ENCODE results near the gene NME1.
A peak's percentile ranks its signal among the peaks of the same experiment; 100 is the strongest.
"Not testable (repeated sequence)": the region's sequence is repeated elsewhere in the genome, so short reads cannot be mapped to it uniquely, and the experiment has no call there.

Gene NME1

DNA sequence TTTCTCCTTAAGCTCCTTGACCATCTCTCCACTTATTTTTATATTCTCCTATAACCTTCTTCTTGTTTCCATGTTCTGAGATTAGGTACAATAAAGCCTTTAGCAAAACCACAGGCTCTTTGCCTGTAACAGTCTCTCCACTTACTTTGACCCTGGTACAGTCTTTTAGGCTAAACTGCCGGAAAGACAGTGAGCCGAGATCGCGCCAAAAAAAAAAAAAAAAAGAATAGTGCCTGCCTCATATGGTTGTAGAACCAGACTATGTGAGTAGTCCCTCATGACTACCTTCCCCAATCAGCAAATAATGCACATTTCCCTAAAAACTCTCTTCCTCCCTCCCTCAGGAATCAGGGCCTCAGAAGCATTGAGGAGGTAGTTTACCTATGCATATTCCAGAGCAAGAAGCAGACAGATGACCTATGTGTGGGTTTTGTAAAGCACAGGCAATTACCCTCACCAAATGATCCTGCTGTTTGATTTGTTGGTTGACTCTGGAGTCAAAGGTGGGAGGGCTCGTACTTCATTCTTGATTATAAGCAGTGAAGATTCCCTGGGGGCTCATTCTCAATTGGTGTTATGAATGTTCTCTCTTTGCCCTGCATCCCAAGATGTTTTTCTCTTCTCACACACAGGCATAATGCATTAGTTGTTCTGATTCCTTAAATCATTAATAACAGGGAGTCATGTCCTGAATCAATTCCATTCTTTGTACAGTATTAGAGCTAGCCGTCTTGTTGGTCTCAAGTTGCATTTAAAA, 8.9 kb upstream of the NME1 start:
- no peak for DNase-seq (ENCODE audit: low read depth)

DNA sequence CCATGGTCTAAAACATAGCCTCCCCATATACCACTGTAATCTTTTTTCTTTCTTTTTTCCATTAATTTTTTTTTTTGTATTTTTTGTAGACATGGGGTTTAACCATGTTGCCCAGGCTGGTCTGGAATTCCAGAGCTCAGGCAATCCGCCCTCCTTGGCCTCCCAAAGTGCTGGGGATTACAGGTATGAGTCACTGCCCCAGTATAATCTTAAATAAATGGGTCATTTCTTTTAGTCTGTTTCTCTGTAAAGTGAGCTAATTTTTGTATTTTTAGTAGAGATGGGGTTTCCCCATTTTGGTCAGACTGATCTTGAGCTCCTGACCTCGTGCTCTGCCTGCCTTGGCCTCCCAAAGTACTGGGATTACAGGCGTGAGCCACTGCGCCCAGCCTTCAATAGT, 5.7 kb upstream of the NME1 start:
- no peak for DNase-seq (ENCODE audit: low read depth)

DNA sequence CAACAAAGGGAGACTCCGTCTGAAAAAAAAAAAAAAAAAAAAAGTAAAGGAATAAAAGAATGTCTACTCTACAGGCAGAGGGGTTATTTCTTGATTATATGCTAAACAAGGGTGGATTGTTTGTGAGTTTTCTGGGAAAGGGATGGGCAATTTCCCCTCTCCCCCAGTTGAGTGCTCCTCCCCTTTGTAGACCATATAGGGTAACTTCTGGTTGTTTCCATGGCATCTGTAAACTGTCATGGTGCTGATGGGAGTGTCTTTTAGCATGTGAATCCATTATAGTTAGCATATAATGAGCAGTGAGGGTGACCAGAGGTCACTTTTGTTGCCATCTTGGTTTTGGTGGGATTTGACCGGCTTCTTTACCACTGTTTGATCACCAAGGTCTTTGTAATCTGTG, 4.2 kb upstream of the NME1 start:
- no peak for DNase-seq (ENCODE audit: low read depth)

DNA sequence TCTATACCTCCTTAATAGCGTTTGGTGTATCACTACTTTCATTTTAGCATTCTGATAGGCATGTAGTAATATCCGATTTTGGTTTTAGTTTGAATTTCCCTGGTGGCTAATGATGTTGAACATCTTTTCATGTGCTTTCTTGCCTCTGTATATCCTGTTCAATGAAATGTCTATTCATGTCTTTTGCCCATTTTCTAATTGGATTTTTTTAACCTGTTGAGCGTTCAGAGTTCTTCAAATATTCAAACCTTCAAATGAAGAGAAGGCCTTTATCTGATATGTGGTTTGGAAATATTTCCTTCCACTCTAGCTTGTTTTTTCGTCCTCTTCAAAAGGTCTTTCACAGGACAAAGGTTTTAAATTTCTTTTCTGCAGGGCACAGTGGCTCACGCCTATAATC, 2.4 kb upstream of the NME1 start:
- DNase-seq (ENCODE audit: low read depth) = no peak

DNA sequence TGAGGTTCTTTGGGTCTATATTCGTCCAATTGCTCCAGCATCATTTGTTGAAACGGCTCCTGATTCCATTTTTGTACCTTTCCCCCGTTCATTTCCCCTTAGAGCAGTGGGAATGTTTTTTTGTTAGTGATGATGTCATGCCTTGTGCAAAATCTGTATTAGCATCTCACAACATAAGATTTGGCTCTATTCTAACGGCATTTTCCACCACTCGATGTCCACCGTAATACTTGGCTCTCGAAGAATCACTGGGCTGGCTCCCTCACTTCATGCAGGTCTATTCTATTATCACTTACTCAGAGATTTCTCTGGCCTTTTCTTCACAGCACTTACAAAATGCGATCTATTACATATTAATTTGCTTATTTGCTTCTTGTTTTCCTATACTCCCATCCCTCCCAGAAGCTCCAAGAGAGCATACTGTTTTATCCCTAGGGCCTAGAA, 571 bp upstream of the NME1 start:
- no peak for DNase-seq (ENCODE audit: low read depth)

DNA sequence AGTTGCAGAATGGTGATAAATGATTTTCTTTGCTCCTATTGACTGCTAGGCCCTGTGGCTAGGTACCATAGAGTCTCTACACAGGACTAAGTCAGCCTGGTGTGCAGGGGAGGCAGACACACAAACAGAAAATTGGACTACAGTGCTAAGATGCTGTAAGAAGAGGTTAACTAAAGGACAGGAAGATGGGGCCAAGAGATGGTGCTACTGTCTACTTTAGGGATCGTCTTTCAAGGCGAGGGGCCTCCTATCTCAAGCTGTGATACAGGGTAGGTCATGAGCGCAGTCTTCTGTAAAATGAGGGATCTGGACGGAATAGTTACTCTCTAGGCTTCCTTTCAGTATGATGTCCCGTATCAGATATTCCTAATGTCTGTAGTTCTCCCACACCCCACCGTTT, 817 bp downstream of the NME1 start:
- DNase-seq (ENCODE audit: low read depth) = no peak

DNA sequence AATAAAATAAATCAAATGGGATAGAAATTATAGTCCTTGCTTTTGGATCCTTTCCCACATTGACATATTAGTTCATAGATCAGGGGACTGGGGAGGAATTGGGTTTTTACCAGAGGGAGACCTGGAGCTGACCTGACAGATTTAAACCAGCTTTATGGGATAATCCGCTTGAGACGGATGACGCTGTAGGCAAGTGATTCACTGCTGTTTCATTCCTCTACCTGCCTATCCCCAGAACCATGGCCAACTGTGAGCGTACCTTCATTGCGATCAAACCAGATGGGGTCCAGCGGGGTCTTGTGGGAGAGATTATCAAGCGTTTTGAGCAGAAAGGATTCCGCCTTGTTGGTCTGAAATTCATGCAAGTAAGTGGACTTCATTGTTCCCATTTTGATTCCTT, 2.1 kb downstream of the NME1 start:
- DNase-seq (ENCODE audit: low read depth) = no peak

DNA sequence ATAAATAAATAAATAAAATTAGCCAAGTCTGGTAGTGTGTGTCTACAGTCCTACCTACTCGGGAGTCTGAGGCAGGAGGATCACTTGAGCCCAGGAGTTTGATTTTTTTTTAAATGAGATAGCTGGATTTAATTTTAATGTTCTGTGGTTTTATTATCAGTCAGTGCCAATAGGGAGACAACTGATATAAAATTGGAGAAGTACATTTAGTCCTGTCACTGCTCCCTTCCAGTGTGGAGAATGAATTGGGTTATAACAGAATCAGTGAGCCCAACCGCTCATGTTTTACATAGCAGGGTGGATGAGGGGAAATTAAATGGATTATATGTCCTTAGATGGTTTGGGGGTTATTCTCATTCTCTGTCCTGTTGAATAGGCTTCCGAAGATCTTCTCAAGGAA, 6.2 kb downstream of the NME1 start:
- no peak for DNase-seq (ENCODE audit: low read depth)

DNA sequence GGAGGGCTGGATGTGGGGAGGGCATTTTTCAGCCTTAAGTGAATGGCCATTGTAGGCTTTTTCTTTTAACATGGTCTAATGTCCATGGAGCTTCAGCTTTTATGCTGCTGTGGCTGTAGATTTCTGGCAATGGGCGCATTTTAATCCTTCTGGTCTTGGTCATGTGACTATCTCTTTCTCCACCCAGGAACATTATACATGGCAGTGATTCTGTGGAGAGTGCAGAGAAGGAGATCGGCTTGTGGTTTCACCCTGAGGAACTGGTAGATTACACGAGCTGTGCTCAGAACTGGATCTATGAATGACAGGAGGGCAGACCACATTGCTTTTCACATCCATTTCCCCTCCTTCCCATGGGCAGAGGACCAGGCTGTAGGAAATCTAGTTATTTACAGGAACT, 8.2 kb downstream of the NME1 start:
- no peak for DNase-seq (ENCODE audit: low read depth)

DNA sequence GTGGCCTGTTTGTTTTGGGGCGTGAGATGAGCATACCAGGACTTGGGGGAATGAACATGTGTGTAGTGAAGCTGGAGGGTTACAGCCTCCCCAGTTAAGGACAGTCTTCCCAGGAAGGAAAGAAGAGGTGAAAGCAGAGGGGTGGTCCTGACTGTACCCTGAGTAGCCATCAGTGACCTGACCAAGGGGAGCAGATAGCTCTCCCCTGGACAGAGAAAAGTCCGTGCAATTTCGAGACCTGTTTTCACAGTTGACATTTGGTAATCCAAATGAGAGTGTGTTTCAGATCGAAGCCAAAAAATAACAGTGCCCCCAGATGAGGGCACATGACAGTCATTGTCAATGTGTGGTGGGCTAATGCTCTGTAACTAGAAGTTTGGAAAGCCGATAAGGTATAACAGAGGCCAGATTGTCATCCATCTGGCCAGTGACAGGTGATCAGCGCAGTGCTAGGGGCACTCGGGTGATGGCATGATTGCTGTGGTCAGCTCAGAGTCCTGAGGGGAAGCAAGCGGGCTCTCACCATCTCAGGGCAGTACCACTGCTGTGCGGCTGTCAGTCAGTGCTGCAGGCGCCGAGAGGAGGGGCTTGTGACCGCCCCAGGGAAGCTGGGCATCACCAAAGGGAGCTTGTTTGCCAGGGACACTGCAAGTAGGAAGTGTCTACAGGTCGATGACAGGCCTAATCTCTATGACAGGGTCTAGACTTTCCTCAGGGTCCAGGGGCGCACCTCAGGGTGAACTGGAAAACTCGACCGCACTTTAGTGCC, 11.7 kb downstream of the NME1 start:
- DNase-seq (ENCODE audit: low read depth) = no peak

DNA sequence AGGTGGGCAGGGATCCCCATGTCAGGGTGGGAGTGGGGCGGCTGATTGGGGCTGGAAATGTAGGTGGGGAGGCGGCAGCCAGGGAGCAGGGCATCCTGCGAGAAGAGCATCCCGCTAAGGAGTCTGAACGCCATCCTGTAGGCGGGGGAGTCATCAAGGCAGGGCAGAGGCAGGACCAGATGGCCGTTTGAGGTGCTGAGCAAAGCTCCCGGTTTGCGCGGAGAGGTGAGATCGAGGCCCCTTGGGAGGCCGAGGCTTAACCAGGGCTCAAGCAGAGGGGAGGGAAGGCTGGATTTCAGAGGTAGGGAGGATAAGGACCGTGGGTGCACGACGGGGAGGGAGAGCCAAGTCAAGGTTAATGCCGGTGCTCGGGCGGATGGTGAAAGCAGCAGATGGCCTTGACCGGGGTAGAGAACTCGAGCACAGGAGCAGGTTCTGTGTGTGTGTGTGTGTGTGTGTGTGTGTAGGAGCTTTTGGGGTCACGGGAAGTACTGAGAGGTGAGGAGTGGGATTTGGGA, 12.4 kb downstream of the NME1 start:
- DNase-seq (ENCODE audit: low read depth) = no peak

DNA sequence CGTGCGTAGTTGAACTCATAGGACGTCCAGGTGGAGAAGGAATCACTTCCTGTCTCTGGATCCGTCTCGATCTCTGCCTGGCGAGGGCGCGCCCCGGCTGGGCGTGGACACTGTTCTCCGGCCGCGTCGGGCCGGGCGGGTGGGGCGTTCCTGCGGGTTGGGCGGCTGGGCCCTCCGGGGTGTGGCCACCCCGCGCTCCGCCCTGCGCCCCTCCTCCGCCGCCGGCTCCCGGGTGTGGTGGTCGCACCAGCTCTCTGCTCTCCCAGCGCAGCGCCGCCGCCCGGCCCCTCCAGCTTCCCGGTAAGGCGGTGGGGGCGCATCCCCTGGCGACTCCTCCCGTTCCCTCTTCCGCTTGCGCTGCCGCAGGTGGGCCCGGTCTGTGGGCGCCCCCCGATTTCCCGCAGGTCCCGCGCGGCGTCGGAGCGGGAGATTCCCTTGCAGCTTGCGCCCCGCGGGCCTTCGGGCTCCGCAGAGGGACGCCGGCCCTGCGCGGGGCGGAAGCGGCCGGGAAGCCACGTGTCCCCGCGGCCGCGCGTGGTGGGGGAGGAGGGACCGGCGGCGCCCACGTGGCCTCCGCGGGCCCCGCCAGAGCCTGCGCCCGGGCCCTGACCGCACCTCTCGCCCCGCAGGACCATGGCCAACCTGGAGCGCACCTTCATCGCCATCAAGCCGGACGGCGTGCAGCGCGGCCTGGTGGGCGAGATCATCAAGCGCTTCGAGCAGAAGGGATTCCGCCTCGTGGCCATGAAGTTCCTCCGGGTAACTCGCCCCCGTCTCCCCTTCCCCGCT, 13.0 kb downstream of the NME1 start, which contains the start of gene NME2:
NME2 (plus strand) TSS at position 214 of the 789 bp plus-strand sequence; CDS start at position 634, 420 bp downstream.
- peak; percentile 27 for DNase-seq (ENCODE audit: low read depth)

DNA sequence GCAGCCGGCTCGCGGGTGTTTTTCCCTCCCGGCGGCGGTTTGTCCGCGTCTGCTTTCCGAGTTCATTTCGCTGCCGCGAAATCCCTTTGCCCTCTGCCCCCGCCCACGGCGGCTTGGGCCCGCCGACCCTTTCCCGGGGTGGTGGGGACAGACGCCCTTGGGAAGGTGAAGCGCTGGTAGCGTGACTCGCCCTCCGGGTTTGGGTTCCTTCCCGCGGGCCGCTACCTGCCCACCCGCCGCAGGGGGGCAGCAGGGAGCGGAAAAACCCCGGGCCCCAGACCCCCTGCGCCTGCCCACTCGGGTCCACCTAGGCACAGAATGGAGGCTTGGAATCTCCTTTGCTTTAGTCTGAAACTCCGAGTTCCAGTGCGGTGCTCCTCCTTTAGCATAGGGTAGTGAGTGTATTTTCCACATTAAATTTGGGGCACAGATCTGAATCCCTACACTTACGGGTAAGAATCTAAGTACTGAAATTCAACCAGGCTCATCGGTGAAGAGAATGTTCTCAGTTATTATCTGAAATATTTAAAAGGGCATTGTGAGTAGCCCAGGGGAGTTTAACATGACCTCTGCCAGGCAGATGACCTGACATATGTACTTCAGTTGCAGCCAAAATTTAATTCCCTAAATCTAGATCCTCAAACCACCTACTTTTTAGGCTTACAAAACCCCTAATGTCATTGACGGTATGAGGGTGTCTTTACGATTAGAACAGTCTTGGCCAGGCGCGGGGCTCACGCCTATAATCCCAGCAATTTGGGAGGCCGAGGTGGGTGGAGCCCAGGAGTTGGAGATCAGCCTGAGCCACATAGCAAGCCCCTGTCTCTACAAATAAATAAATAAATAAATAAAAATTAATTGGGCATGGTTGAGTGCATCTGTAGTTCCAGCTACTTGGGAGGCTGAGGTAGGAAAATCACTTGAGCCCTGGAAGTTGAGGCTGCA, 13.9 kb downstream of the NME1 start:
- peak; percentile 49 for DNase-seq (ENCODE audit: low read depth)

DNA sequence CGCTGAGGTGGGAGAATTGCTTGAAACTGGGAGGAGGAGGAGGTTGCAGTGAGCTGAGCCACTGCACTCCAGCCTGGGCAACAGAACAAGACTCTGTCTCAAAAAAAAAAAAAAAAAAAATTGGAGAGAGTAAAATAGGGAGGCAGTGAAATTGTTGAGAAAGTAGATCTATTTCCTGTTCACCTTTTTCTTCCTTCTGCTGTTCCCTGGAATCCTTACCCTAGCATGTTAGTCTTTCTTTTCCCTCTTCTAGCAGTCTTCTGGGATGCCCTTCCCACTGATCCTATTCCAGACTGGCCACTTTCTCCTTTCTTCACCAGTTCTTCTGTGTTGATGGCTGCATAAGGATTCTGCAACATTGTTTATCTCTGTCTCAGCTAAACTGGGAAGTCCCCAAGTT, 16.0 kb downstream of the NME1 start:
- DNase-seq (ENCODE audit: low read depth) = no peak

DNA sequence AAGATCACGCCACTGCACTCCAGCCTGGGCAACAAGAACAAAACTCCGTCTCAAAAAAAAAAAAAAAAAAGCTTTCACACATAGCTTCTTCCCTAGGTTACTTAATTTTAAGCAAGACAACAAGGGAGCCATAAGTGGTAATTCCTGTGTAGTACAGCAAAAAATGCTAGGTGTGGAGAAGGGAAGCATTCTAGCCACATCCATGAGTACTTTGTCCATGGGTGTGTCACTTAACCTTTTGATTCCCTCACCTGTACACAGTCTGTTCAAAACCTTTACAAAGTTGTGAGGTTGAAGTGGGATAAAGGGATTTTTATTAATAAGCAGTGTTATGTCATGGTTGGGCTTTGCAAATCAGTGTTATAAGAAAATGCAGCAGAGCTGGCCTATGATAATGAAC, 17.4 kb downstream of the NME1 start:
- no peak for DNase-seq (ENCODE audit: low read depth)

DNA sequence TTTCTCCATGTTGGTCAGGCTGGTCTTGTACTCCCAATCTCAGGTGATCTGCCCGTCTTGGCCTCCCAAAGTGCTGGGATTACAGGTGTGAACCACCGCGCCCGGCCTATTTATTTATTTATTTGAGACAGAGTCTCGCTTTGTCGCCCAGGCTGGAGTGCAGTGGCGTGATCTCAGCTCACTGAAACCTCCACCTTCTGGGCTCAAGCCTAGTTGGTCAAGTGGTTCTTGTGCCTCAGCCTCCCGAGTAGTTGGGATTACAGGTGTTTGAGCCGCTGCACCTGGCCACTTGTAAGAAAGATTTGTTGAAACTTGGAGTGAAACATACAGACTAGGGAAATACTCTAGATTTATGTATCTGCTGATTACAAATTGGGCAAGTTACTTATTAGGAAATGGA, 18.7 kb downstream of the NME1 start:
- DNase-seq (ENCODE audit: low read depth) = not testable (repeated sequence)

DNA sequence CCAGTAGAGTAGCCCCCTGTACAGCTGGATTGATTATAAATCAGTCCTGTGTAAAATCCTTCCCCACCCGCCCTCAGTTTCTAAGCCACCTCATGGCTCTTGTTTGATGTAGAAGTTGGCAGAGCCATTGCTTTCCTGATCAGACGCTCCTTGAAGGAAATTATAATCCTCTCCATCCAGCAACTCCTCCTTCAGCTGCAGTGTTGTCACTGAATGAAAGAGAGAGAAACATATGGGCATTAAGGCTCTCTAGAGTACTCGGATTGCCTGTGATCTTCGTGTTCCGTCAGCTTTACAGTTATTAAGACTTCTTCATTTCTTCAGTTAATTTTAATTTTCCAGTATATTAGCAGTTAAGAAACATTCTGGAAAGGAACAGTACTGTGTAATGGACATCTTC, 27.1 kb downstream of the NME1 start:
- DNase-seq (ENCODE audit: low read depth) = no peak

DNA sequence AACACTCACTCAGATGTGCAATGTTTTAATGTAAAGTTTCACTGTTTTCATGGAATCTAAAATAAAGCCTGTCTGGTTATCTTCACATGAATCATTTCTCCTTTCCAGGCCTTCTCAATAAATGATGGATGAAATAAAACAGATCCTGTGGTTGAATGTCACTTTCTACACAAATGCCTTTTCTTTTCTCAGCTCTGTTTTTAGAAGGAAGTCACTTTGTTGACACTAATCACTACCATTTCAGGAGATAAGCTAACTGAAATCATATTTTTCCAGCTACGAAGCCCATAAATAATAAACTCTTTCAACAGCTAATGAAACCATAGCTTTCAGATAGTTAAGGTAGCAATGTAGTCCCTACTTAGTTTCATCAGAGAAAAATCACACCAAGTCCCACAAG, 30.8 kb downstream of the NME1 start:
- DNase-seq (ENCODE audit: low read depth) = no peak

DNA sequence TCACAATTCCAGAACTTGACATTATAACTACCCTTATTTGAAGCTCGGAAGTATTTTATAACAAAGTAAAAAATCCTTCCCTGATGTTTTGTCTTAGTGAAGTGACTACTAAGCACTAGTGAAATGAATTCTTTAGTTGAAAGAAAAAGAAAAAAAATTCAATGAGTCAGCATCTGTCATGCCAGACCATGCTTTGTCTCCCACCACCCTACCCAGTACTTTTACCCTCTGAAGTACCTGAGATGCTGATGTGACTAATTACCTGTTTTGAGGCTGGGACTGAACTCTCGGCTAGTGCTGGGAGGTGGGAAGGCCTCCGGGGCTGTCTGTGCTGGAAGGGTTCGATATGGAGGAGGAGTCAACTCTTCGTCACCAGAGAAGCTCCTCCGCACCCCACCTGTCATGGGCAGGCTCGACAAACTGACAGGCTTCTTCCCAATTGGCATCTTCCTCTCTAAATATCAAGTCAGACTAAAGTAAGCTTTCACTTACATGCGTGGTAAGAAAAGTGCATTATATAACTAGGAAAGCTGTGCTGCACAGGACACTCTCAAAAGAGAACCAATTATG, 32.5 kb downstream of the NME1 start:
- no peak for DNase-seq (ENCODE audit: low read depth)

DNA sequence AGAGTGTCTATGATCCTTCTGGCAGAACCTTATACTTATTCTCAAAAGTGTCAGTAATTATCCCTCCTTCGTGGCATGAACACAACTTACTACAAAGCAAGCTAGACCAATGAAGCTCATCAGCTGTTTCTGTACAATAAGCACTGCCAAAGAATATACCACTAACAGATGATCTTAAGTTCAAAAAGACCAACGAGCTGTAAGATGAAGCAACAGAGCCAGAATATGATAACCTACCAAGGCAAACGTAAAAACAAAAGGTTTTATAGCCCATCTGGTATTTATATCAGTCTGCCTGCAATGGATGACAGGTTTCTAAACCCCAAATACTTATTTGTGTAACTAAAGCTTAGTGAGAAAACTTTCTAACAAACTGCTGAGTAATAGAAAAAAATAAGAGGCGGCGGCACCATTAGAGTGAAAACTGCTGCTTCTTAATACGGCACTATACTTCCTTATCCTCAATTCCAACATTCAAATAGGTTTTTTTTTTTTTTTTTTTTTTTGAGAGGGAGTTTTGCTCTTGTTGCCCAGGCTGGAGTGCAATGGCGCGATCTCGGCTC, 35.0 kb downstream of the NME1 start:
- no peak for DNase-seq (ENCODE audit: low read depth)

DNA sequence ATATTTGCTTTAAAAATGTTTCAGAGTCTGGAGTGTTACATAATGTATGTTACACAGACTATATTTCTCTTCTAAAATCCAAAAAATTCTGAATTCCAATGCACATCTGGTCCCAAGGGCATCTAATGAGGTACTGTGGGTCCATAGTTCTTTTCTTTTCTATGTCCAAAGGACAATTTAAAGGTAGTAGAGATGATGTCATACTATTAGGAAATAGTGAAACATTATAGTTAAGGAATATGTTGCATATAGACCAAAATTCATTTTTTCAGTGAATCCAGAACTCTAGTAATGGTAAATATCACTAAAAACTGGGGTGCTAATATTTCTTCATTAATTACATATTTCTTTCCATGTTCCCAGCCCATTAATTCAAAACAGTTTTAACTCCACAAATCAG, 35.8 kb downstream of the NME1 start:
- DNase-seq (ENCODE audit: low read depth) = no peak

Measured in stimulated activated CD8-positive, alpha-beta memory T cell treated with anti-CD3 and anti-CD28 coated beads, Interleukin-12 subunit alpha, Interleukin-12 subunit beta, amount 100 ng/mL, for 1 hour (primary cell).